ENCODE results near the gene SPPL2B. TPM values are rescaled to one million over a fixed set of nuclear protein-coding genes. Genes with fewer than 3 reads are reported as not detected.

The SPPL2B gene
- total RNA-seq, 1 donor: 32.6 TPM

DNA sequence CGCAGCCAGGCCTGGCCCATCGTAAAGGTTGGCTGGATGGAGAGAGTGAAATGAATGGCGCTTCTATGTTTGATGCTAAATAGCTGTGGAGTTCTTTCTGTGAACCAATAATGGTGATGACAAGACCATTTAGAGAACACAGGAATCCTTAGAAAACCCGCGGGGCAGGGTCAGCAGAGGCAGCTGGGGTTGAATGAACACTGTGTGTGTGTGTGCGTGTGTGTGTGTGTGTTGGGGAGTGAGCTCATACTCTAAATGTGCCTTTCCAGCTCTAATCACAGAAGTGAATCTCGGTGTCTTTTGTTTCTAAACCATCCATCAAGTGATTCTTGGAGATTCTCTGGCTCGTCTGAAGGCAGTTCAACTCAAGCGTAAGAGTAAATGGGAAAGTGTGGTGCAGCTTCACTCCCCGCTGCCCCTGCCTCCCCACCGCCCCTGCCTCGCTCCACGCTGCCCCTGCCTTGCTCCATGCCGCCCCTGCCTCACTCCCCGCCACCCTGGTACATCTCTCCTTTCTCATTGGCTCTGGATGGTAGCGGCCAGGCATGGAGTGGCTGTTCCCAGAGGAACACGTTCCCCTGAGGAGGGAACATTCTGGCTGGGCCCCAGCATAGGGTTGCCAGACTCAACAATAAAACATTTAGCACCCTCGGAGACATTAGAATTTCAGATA is 52.8 kb downstream of the SPPL2B start:
- no peak overlapping the region for H3K4me3 ChIP-seq (ENCODE audit: insufficient read depth, low read length)
- no peaks in the 10 kb centered on the region for H3K36me3 ChIP-seq (ENCODE audit: insufficient read depth, low read length)
- TF ChIP-seq, protein P1, sequence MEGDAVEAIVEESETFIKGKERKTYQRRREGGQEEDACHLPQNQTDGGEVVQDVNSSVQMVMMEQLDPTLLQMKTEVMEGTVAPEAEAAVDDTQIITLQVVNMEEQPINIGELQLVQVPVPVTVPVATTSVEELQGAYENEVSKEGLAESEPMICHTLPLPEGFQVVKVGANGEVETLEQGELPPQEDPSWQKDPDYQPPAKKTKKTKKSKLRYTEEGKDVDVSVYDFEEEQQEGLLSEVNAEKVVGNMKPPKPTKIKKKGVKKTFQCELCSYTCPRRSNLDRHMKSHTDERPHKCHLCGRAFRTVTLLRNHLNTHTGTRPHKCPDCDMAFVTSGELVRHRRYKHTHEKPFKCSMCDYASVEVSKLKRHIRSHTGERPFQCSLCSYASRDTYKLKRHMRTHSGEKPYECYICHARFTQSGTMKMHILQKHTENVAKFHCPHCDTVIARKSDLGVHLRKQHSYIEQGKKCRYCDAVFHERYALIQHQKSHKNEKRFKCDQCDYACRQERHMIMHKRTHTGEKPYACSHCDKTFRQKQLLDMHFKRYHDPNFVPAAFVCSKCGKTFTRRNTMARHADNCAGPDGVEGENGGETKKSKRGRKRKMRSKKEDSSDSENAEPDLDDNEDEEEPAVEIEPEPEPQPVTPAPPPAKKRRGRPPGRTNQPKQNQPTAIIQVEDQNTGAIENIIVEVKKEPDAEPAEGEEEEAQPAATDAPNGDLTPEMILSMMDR (IDR thresholded peaks at IDR 0.05; ENCODE audit: extremely low read depth, low read depth, low read length): no peak
- H3K27me3 ChIP-seq (ENCODE audit: insufficient read depth, low read length): no peaks in the 10 kb centered on the region
- no peak overlapping the region for H3K4me2 ChIP-seq (ENCODE audit: insufficient read depth, low read length)
- H3K4me1 ChIP-seq (ENCODE audit: insufficient read depth, low read length): peaks cover 9% of the 10 kb centered on the region
- H3K79me2 ChIP-seq (ENCODE audit: insufficient read depth, low read length): no peaks in the 10 kb centered on the region
- H3K9me3 ChIP-seq (ENCODE audit: low read depth, low read length): peaks cover 4% of the 10 kb centered on the region
- no peak overlapping the region for H3K27ac ChIP-seq (ENCODE audit: low read depth, low read length)
- DNase-seq (ENCODE audit: insufficient read length, low spot score, missing footprints): peak; percentile 79
- H4K20me1 ChIP-seq (ENCODE audit: insufficient read depth, low read length): no peaks in the 10 kb centered on the region
- H2AFZ ChIP-seq (ENCODE audit: low read length): no peak overlapping the region

GRCh38 chr19:2382530-2383222 is 54.2 kb downstream of the SPPL2B start:
- Histone ChIP-seq H3K27me3 (ENCODE audit: insufficient read depth, low read length) (peaks cover 3% of the 10 kb centered on the region), H3K79me2 (ENCODE audit: insufficient read depth, low read length) (no peaks in the 10 kb centered on the region), H3K4me1 (ENCODE audit: insufficient read depth, low read length) (peaks cover 9% of the 10 kb centered on the region), H4K20me1 (ENCODE audit: insufficient read depth, low read length) (no peaks in the 10 kb centered on the region), H3K36me3 (ENCODE audit: insufficient read depth, low read length) (no peaks in the 10 kb centered on the region), H3K4me2 (ENCODE audit: insufficient read depth, low read length) (no peak overlapping the region), H3K4me3 (ENCODE audit: insufficient read depth, low read length) (no peak overlapping the region), H2AFZ (ENCODE audit: low read length) (no peak overlapping the region), H3K27ac (ENCODE audit: low read depth, low read length) (no peak overlapping the region), H3K9me3 (ENCODE audit: low read depth, low read length) (peaks cover 4% of the 10 kb centered on the region)
- no peak for DNase-seq (ENCODE audit: insufficient read length, low spot score, missing footprints)
- TF ChIP-seq, protein P1 (IDR thresholded peaks at IDR 0.05; ENCODE audit: extremely low read depth, low read depth, low read length): no peak

DNA sequence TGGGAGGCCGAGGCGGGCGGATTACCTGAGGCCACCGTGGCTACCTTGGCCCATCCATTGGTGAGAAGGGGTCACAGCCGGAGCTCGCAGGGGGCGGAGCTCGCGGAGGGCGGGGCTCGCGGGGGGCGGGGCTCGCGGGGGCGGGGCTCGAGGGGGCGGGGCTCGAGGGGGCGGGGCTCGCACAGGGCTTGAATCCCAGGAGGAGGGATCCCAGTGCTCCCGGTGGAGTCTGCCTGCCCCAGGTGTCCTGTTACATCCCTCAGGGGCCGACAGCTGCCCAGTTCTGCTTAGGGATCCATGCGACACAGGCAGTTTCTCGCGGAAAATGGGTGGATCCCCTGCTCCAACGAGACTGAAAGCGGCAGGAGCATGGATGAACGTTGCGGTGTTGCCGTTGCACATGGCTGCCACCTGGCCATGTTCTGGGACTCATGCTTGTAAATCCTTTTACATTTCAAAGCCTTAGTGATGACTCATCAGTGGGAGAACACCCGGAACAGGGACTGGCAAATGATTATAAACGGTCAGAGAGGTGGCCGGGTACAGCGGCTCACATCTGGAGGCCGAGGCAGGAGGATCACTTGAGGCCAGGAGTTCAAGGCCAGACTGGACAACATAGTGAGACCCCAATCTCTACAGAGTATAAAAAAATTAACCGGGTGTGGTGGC is 56.7 kb downstream of the SPPL2B start:
- TF ChIP-seq, protein P1 (IDR thresholded peaks at IDR 0.05; ENCODE audit: extremely low read depth, low read depth, low read length): no peak
- peaks cover 9% of the 10 kb centered on the region for H3K4me1 ChIP-seq (ENCODE audit: insufficient read depth, low read length)
- peaks cover 2% of the 10 kb centered on the region for H3K9me3 ChIP-seq (ENCODE audit: low read depth, low read length)
- no peaks in the 10 kb centered on the region for H3K79me2 ChIP-seq (ENCODE audit: insufficient read depth, low read length)
- H2AFZ ChIP-seq (ENCODE audit: low read length): peak overlapping the region; percentile 81
- no peaks in the 10 kb centered on the region for H3K36me3 ChIP-seq (ENCODE audit: insufficient read depth, low read length)
- H3K4me2 ChIP-seq (ENCODE audit: insufficient read depth, low read length): peak overlapping the region; percentile 66
- no peaks in the 10 kb centered on the region for H4K20me1 ChIP-seq (ENCODE audit: insufficient read depth, low read length)
- peak overlapping the region; percentile 34 for H3K4me3 ChIP-seq (ENCODE audit: insufficient read depth, low read length)
- no peak overlapping the region for H3K27ac ChIP-seq (ENCODE audit: low read depth, low read length)
- H3K27me3 ChIP-seq (ENCODE audit: insufficient read depth, low read length): peaks cover 6% of the 10 kb centered on the region
- peak; percentile 95 for DNase-seq (ENCODE audit: insufficient read length, low spot score, missing footprints)

Data from osteoblast (primary cell).